HepG2 (cell line): ENCODE measurements around the gene RIPOR3.

Experiments
- CTCF ChIP-seq: sonication (generic); formaldehyde crosslinking; IDR thresholded peaks from 2 replicates; pipeline ENCODE4 v1.5.0; 2020; ENCODE audit warnings: mild to moderate bottlenecking, missing genetic modification reagents, moderate library complexity
- KAT7 ChIP-seq: IDR thresholded peaks from 2 replicates; pipeline ENCODE4 v1.6.1; 2018; ENCODE audit warnings: borderline replicate concordance, missing compliant biosample characterization
- NCOR1 ChIP-seq: fragments of 200-600 bp; sonication (generic); IDR thresholded peaks from 2 replicates; pipeline ENCODE4 v1.7.0; 2017; ENCODE audit warnings: antibody characterized with exemption, low read length, borderline replicate concordance
- POLR2A ChIP-seq, 2 experiments: IDR thresholded peaks; 2 replicates each; pipeline ENCODE4 v1.6.1; 2011; ENCODE audit warnings: low read depth in 2 of 2, low read length in 2 of 2, mild to moderate bottlenecking in 1 of 2, moderate library complexity in 1 of 2; ENCODE audit not compliant: insufficient read depth in 1 of 2
- SIN3A ChIP-seq: IDR thresholded peaks from 2 replicates; pipeline ENCODE4 v1.6.1; 2011; ENCODE audit warnings: low read depth, mild to moderate bottlenecking, control low read depth, low read length, borderline replicate concordance
- SMAD3 ChIP-seq: sonication (generic); formaldehyde crosslinking; IDR thresholded peaks from 2 replicates; pipeline ENCODE4 v1.4.0; 2020; ENCODE audit warnings: missing genetic modification reagents
- SMAD9 ChIP-seq: sonication (generic); formaldehyde crosslinking; IDR thresholded peaks from 2 replicates; pipeline ENCODE4 v1.5.1; 2020; ENCODE audit warnings: mild to moderate bottlenecking, missing genetic modification reagents
- ZMAT3 ChIP-seq: sonication (generic); formaldehyde crosslinking; conservative IDR thresholded peaks from 2 replicates; pipeline ENCODE4 v1.7.0; 2021; ENCODE audit warnings: missing genetic modification reagents
- ZNF574 ChIP-seq: sonication (generic); formaldehyde crosslinking; IDR thresholded peaks from 2 replicates; pipeline ENCODE4 v1.4.0; 2020; ENCODE audit warnings: missing genetic modification reagents

GRCh38 chr20:50621068-50621665, 70.2 kb downstream of the RIPOR3 start:
- TF ChIP-seq SIN3A = no peak
- no peak for TF ChIP-seq SMAD3 (CRISPR knock-in tag)
- no peak for TF ChIP-seq KAT7
- no peak for TF ChIP-seq NCOR1
- no peak for TF ChIP-seq POLR2A (IDR thresholded peaks at IDR 0.05; ENCODE audit: insufficient read depth in 1 of 2, low read depth in 2 of 2, low read length in 2 of 2)
- no peak for TF ChIP-seq SMAD9
- TF ChIP-seq ZMAT3 (CRISPR knock-in tag) = no peak
- TF ChIP-seq ZNF574 (CRISPR knock-in tag) = no peak
- TF ChIP-seq CTCF = no peak
